Activated CD4-positive, alpha-beta T cell treated with anti-CD3 and anti-CD28 coated beads, Interleukin-2, Interleukin-6, amounts not matched to agents 100 ng/mL and 50 ng/mL, durations not matched to agents 16 hours and 8 hours (primary cell): Measurements from ENCODE around the gene ITGA6.

Experiments
- DNase-seq: peaks from one replicate; pipeline ENCODE4 v3.0.0-alpha.2; 2020

Gene ITGA6

DNA sequence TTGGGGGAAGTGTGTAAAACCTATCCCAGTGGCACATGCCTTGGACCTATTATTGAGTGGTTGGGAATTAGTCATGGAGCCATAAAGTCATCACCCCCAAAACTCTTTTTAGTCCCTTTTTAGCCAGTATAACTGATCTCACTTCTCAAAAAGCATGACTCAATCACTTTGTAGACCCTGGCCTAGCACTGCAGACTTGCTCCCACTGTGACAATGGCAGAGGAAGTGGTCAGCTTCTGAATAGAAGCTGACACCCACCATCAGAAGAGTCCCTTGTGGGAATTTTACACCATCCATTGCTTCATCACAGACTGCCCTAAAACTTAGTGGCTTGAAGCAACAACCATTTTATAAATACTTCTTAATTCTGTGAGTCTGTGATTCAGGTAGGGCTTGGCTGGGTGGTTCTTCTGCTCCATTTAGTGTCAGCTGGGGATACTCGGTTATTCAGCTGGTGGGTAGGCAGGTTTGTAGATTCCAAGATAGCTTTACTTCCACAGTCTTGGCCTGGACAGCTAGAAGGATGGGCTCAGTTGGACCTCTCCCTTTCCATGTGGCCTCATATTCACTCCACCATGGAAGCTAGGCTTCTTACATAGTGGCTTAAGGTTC lies 10.8 kb upstream of the ITGA6 start:
- no peak for DNase-seq

DNA sequence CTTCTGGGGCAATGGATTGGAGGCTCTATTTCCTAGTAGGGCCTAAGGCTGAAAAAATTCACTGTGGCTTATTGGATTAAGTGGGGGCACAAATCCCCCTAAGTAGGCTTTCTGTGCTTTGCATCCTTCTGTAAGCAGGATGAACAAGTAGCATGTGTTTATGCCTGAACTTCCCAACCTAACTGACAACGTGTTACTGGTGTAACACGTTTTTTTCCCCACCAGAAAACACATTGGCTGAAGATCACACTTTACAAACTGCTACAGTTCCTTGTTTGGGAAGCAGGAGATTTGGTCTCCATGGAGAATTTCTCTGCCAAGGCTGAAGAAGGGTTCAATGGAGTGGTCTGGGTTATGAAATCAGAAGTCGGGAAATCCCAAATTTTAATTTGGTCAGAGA lies 7.2 kb upstream of the ITGA6 start:
- DNase-seq: no peak

DNA sequence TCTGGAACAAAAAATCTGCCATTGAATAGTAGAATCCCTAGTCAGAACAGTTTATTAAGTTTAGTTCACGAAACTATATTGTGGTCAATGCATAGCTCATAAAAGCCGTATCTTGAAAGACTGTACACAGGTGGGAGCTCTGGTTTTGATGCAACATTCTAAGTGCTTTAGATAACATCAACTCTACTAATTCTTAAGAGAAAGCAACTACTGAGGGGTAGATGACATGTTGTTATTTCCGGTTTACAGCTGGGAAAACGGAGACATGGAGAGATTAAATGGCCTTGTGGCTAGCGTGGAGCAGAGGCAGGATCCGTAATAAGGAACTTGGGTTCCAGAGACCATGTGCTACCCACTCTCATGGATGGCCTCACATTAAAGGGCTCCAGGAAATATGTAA lies 4.2 kb upstream of the ITGA6 start:
- no peak for DNase-seq

DNA sequence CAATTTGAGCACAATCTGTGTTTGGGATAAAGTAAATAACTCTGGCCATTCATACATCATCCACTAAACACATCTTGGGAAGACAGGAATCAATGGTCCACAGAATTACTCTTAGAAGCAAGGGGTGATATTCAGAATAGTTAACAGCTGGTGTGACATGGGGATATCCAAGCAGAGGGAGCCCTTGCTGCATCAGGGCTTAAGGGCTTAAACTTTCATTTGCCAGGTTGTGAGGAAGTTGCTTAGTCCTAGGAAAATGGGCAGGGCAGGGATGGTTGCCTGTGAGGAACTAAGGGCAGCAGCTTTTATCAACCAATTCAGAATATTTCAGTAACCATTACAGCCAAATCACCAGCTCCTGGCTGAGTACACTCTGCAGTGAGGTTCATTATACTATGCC lies 2.0 kb upstream of the ITGA6 start:
- no peak for DNase-seq

- DNase-seq: no peak
Measured at GRCh38 chr2:172426635-172427255, 641 bp upstream of the ITGA6 start.

- DNase-seq: peak; percentile 39
Measured at GRCh38 chr2:172427990-172428831, 825 bp downstream of the ITGA6 start.

DNA sequence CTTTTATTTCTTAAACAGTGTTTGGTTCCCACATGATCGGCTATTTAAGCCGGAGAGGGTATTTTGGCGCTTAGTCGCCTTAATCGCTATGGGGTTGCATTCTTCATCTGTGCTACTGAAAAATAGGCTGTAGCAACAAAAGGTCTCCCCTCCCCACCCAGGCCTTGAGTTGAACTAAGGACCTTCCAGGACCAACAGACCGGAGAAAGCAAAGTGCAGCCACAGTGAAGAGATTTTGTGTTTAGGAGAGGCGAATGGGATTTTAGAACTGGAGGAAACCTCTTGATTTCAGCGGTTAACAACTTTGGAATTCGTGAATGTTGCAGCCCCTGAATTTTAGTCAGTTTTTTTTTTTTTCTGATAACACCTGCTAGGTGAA lies 1.4 kb downstream of the ITGA6 start:
- no peak for DNase-seq

DNA sequence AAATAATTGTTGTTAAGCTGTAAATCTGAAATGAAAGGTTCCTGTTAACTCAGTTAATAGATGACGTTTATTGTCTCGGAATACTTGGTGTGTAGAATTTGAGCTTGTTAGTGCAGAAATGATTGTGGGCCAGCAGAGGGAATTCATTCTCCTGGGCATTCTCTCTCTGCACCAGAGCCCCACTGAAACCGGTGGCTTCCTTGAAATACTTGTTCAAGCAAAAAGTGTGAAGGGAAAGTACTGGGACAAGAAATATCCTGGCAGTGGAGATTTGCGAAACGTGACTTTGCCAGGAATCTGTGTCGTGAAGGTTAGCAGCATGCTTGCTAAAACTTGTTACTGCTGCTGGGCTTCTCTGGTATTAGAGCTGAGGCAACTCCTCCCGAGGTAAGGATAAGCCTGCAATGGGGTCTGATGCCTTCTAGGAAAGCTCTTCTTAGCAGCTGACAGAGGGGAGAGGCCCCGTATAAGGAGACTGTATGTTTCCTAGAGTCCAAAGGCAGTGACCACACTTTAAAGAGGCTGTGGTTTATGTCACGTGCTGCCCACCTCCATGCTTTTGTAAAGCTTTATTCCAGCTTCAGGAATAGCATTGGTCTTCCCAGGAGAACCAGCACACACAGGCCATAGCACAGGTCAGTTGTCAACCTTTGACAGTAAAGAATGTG lies 2.0 kb downstream of the ITGA6 start:
- no peak for DNase-seq

DNA sequence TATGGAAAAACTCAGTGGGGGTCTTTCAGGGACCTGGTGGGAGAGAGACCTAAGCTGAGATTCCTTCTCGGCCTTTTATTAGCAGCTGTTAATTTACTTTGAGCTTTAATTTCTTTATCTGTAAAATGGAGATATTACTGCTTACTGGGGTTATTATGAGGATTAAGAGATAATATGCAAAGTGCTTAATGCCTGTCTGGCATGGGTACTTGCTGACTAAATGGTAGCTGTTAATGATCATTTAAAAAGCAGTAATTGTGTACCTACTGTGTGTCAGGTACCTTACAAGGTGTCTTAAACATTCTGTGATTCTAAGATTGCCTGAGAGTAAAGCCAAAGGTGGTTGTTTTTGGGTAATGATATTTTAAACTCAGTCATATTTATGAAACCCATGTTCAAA lies 2.6 kb downstream of the ITGA6 start:
- DNase-seq: no peak

DNA sequence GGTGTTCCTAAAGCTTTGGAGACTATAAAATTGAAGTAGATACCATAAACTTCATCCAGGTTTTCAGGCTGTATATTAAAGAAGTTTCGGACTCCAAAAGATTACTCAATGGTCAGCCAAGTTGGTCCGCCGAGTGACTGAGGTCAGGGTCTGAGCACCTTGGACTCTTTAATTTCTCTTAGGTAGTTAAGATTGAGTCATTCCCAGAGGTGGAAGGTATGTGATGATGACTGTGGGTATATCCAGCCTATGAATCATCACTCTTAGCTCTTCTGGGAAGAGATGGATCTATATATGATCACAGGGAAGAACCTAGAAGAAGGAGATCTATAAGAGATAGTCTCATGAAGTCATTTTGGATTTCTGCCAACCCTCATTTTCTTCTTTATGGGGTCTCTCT lies 3.3 kb downstream of the ITGA6 start:
- no peak for DNase-seq

GRCh38 chr2:172431463-172431862 lies 4.1 kb downstream of the ITGA6 start:
- no peak for DNase-seq

DNA sequence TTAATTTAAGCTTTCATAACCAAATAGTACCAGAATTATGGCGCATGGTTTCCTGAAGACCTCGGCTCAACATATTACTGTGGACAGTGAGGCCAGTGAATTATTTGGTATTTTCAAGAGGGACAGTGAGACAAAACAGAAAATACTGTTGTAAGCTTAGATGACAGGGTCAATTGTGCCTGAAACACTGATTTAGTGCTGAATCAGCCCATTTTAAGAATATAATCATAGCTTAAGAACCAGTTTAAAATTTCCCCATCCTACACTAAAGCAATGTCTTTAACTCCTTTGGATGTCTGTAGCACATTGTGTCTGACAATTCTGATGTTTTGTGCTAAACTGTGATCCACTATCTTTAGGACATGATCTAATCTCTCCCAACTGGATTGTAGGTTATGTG lies 4.6 kb downstream of the ITGA6 start:
- DNase-seq: no peak

- DNase-seq: no peak
Measured at GRCh38 chr2:172433144-172433543, 5.8 kb downstream of the ITGA6 start.

DNA sequence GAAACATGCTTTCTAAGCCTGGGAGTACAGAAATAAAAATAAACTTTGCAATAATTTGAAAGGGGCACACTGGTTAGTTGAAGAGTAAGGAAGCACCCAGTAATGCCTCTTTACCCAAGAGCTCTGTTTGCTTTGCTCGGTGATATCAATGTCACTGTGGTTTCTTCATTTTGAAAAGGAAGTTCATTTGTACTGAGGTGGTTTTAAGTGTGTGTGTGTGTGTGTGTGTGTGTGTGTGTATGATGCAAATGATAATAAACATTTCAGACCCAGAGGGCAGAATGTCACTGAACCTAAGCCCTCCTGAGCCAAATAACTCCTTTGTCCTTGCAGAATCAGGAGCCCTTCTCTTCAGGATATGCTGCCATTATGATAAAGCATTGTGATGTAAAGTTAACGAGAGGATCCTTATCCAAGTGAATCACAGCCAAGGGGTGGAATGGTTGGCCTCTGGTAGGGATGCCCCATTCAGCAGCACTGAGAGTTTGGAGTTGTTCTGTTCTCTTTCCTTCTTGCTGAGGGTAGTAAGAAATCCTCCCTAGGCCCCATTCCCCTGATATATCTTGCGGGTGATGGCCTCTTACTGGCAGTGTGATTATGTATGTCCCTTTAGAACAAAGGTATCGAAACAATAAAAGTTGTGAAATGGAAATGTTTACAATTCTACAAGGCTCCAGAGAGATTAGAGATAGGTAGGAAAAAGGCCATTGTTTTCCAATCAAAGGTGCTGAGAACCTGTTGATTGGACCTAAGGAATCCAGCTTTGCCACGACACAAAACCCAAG lies 7.6 kb downstream of the ITGA6 start:
- DNase-seq: no peak

- DNase-seq: no peak
Measured at GRCh38 chr2:172435606-172435911, 8.2 kb downstream of the ITGA6 start.

- DNase-seq: no peak
Measured at GRCh38 chr2:172436889-172437288, 9.5 kb downstream of the ITGA6 start.

GRCh38 chr2:172437419-172438341 lies 10.3 kb downstream of the ITGA6 start:
- peak; percentile 58 for DNase-seq

GRCh38 chr2:172438741-172439508 lies 11.5 kb downstream of the ITGA6 start:
- DNase-seq: no peak

GRCh38 chr2:172439509-172439860 lies 12.1 kb downstream of the ITGA6 start:
- DNase-seq: no peak

DNA sequence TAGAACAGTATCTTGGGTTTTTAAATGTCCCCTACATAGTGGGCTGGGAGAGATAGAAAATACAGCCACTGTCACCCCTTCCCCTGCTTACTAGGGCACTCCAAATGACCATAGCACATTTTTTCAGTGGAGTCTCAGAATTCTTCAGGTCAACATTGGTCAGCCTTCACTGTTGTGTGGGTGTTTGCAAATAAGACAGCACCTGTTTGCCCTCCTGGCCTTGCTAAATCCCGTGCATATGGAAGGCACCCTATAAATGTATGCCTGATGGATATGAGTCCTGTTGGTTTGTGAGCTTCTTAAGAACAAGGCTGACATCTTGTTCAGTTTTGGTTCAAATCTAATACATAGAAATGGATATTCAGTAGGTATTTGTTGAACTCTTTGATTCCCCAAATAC lies 12.5 kb downstream of the ITGA6 start:
- DNase-seq: no peak

- DNase-seq: peak; percentile 42
Measured at GRCh38 chr2:172440795-172441194, 13.4 kb downstream of the ITGA6 start.
